HCT116 (cell line): ENCODE data around the gene CD8B2. TPM values are rescaled to one million over a fixed set of nuclear protein-coding genes. Genes with fewer than 3 reads are reported as not detected.

ENCODE experiments used
- ATAC-seq: fragments of 200-7000 bp; cut with Tn5 transposase; 2 replicates; pipeline ENCODE4 v1.9.1; 2020; ENCODE audit warnings: mild to moderate bottlenecking, moderate library complexity
- BruUV-seq: library from RNA; stranded (reverse); fragments of 400-500 nt; replicated peaks from 2 replicates; lab custom pipeline; 2021; lab: Mats Ljungman, UMichigan
- CTCF ChIA-PET: fragments of 300-600 bp; sonication (Branson Sonifier 250); formaldehyde crosslinking; loops from one replicate; lab custom pipeline; 2021; ENCODE audit warnings: antibody characterized with exemption; lab: Charles Lee
- POLR2A ChIA-PET: fragments of 300-600, 350-600 bp; sonication (Branson Sonifier 250); formaldehyde crosslinking; loops from one replicate; lab custom pipeline; 2021; ENCODE audit warnings: antibody characterized with exemption; lab: Charles Lee
- RAD21 ChIA-PET, 2 experiments: fragments of 300-600 bp; sonication (Branson Sonifier 250); formaldehyde crosslinking; loops; one replicate each; lab custom pipeline; 2023; ENCODE audit warnings: low total read pairs in 2 of 2; ENCODE audit not compliant: uncharacterized antibody in 2 of 2, unreplicated experiment in 2 of 2, low non-redundant PET in 1 of 2; lab: Charles Lee
- DNase-seq: peaks from one replicate; pipeline ENCODE4 v3.0.0-alpha.2; 2010; ENCODE audit warnings: low read depth, low spot score
- H2AFZ ChIP-seq: fragments of 200-600 bp; shearing (Covaris generic), sonication (generic); 2 replicates; pipeline ENCODE4 v1.6.1; 2017; ENCODE audit warnings: low read depth, mixed run types, mixed read lengths, antibody characterized with exemption, low read length; ENCODE audit not compliant: poor library complexity, severe bottlenecking
- H3K27ac ChIP-seq: 2 replicates; pipeline ENCODE4 v1.5.1; 2012; ENCODE audit warnings: low read depth, low read length
- H3K27me3 ChIP-seq: fragments of 200-600 bp; sonication (generic); 2 replicates; pipeline ENCODE4 v1.6.1; 2016; ENCODE audit warnings: mixed run types, low read length, mixed read lengths; ENCODE audit not compliant: insufficient read depth
- H3K36me3 ChIP-seq, 2 experiments: fragments of 200-500 bp in 1 of 2; fragments of 200-600 bp in 1 of 2; sonication (Bioruptor generic) in 1 of 2; sonication (generic) in 1 of 2; 2 replicates each; pipeline versions ENCODE4 v1.5.1 to v1.6.1; 2014 to 2016; ENCODE audit warnings: low read length in 2 of 2, inconsistent platforms in 1 of 2, mixed read lengths in 1 of 2, mixed run types in 1 of 2; ENCODE audit not compliant: insufficient read depth in 2 of 2, control insufficient read depth in 1 of 2
- H3K4me1 ChIP-seq, 2 experiments: fragments of 200-600 bp in 1 of 2; sonication (generic) in 1 of 2; 2 replicates each; pipeline versions ENCODE4 v1.5.1 to v1.6.1; 2012 to 2017; ENCODE audit warnings: low read length in 2 of 2, inconsistent platforms in 1 of 2, mild to moderate bottlenecking in 1 of 2, mixed read lengths in 1 of 2, mixed run types in 1 of 2, moderate library complexity in 1 of 2; ENCODE audit not compliant: insufficient read depth in 2 of 2, control insufficient read depth in 1 of 2
- H3K4me2 ChIP-seq: fragments of 200-600 bp; sonication (generic); 2 replicates; pipeline ENCODE4 v1.6.1; 2017; ENCODE audit warnings: mixed run types, low read length, mixed read lengths
- H3K4me3 ChIP-seq, 2 experiments: fragments of 200-600 bp in 1 of 2; sonication (generic) in 1 of 2; replicated peaks in 1 of 2; 2 replicates each; pipeline ENCODE4 v1.5.1; 2011 to 2016; ENCODE audit warnings: low read length in 2 of 2, control low read depth in 1 of 2, low read depth in 1 of 2, mild to moderate bottlenecking in 1 of 2, mixed read lengths in 1 of 2, mixed run types in 1 of 2
- H3K79me2 ChIP-seq: fragments of 200-600 bp; sonication (generic); 2 replicates; pipeline ENCODE4 v1.6.1; 2017; ENCODE audit warnings: mild to moderate bottlenecking, mixed run types, low read length, moderate library complexity, mixed read lengths; ENCODE audit not compliant: insufficient read depth
- H3K9ac ChIP-seq: fragments of 200-600 bp; sonication (generic); 2 replicates; pipeline ENCODE4 v1.6.1; 2016; ENCODE audit warnings: low read length, mixed read lengths
- H3K9me2 ChIP-seq: fragments of 200-600 bp; sonication (generic), shearing (Covaris generic); 2 replicates; pipeline ENCODE4 v1.6.1; 2017; ENCODE audit warnings: mixed run types, mild to moderate bottlenecking, moderate library complexity; ENCODE audit not compliant: insufficient read depth
- H3K9me3 ChIP-seq, 2 experiments: fragments of 200-500 bp in 1 of 2; fragments of 200-600 bp in 1 of 2; sonication (Bioruptor generic) in 1 of 2; sonication (generic) in 1 of 2; 2 replicates each; pipeline ENCODE4 v1.6.1; 2014 to 2017; ENCODE audit warnings: low read length in 2 of 2, mixed read lengths in 2 of 2, inconsistent platforms in 1 of 2, low read depth in 1 of 2, mild to moderate bottlenecking in 1 of 2, mixed run types in 1 of 2, moderate library complexity in 1 of 2; ENCODE audit not compliant: control insufficient read depth in 1 of 2, insufficient read depth in 1 of 2
- H4K20me1 ChIP-seq: fragments of 200-600 bp; sonication (generic), shearing (Covaris generic); 2 replicates; pipeline ENCODE4 v1.6.1; 2017; ENCODE audit warnings: mixed run types, mild to moderate bottlenecking, moderate library complexity; ENCODE audit not compliant: insufficient read depth
- CBX3 ChIP-seq: IDR thresholded peaks from 2 replicates; pipeline ENCODE4 v1.6.1; 2012; ENCODE audit warnings: low read depth
- CEBPB ChIP-seq: IDR thresholded peaks from 2 replicates; pipeline ENCODE4 v1.6.1; 2012; ENCODE audit warnings: low read depth
- EGR1 ChIP-seq: IDR thresholded peaks from 2 replicates; pipeline ENCODE4 v1.6.1; 2012; ENCODE audit warnings: low read depth
- EZH2 ChIP-seq: fragments of 200-600 bp; sonication (generic); IDR thresholded peaks from 2 replicates; pipeline ENCODE4 v1.6.1; 2017; ENCODE audit warnings: antibody characterized with exemption, mixed run types
- EZH2phosphoT487 ChIP-seq: fragments of 200-600 bp; IDR thresholded peaks from 2 replicates; pipeline ENCODE4 v1.6.1; 2018; ENCODE audit warnings: antibody characterized with exemption, borderline replicate concordance
- FOSL1 ChIP-seq: IDR thresholded peaks from 2 replicates; pipeline ENCODE4 v1.6.1; 2012; ENCODE audit warnings: low read depth
- JUND ChIP-seq: IDR thresholded peaks from 2 replicates; pipeline ENCODE4 v1.6.1; 2012
- POLR2A ChIP-seq: IDR thresholded peaks from 2 replicates; pipeline ENCODE4 v1.7.0; 2011; ENCODE audit warnings: borderline replicate concordance; ENCODE audit not compliant: insufficient read depth, insufficient read length; ENCODE audit errors: extremely low read depth
- RAD21 ChIP-seq: IDR thresholded peaks from 2 replicates; pipeline ENCODE4 v1.6.1; 2012; ENCODE audit warnings: low read depth, mild to moderate bottlenecking
- SIN3A ChIP-seq: IDR thresholded peaks from 2 replicates; pipeline ENCODE4 v1.6.1; 2012; ENCODE audit warnings: low read depth
- SP1 ChIP-seq: IDR thresholded peaks from 2 replicates; pipeline ENCODE4 v1.6.1; 2012; ENCODE audit warnings: low read depth
- SRF ChIP-seq: IDR thresholded peaks from 2 replicates; pipeline ENCODE4 v1.6.1; 2012; ENCODE audit warnings: low read depth
- TCF7L2 ChIP-seq: IDR thresholded peaks from 2 replicates; pipeline ENCODE4 v1.7.0; 2011; ENCODE audit warnings: borderline replicate concordance, inconsistent platforms; ENCODE audit not compliant: insufficient read depth, insufficient read length; ENCODE audit errors: extremely low read depth
- YY1 ChIP-seq: IDR thresholded peaks from 2 replicates; pipeline ENCODE4 v1.6.1; 2011; ENCODE audit warnings: low read length, low read depth, moderate library complexity, mild to moderate bottlenecking; ENCODE audit not compliant: insufficient replicate concordance; ENCODE audit errors: extremely low read depth
- ZFX ChIP-seq: fragments of 450-650 bp; IDR thresholded peaks from 2 replicates; pipeline ENCODE4 v1.6.1; 2017
- ZNF274 ChIP-seq: fragments of 200-500 bp; sonication (Bioruptor generic); IDR thresholded peaks from 2 replicates; pipeline ENCODE4 v1.6.1; 2014; ENCODE audit warnings: mild to moderate bottlenecking, low read depth, low read length, inconsistent platforms
- intact Hi-C: fragments of 100-400 bp; cut with micrococcal nuclease; formaldehyde crosslinking; loops from 2 replicates; pipeline ENCODE4 v1.10.0; 2022
- total RNA-seq: library from RNA; stranded (reverse); gene quantifications from one replicate; pipeline ENCODE4 v1.2.1, GENCODE V29; 2021; ENCODE audit not compliant: unreplicated experiment
- TF ChIP-seq, protein P1 (sequence below): IDR thresholded peaks from 2 replicates; pipeline ENCODE4 v1.6.1; 2012
- TF ChIP-seq, protein P2 (sequence below): IDR thresholded peaks from 2 replicates; pipeline ENCODE4 v1.6.1; 2012
- TF ChIP-seq, protein P3 (sequence below): IDR thresholded peaks from 2 replicates; pipeline ENCODE4 v1.6.1; 2011; ENCODE audit warnings: mild to moderate bottlenecking, low read length, moderate library complexity; ENCODE audit not compliant: insufficient replicate concordance; ENCODE audit errors: extremely low read depth
- TF ChIP-seq, protein P4 (sequence below): IDR thresholded peaks from 2 replicates; pipeline ENCODE4 v1.6.1; 2012; ENCODE audit warnings: low read depth

The CD8B2 gene
- total RNA-seq, 1 experiment from 2014 or later = not detected

DNA sequence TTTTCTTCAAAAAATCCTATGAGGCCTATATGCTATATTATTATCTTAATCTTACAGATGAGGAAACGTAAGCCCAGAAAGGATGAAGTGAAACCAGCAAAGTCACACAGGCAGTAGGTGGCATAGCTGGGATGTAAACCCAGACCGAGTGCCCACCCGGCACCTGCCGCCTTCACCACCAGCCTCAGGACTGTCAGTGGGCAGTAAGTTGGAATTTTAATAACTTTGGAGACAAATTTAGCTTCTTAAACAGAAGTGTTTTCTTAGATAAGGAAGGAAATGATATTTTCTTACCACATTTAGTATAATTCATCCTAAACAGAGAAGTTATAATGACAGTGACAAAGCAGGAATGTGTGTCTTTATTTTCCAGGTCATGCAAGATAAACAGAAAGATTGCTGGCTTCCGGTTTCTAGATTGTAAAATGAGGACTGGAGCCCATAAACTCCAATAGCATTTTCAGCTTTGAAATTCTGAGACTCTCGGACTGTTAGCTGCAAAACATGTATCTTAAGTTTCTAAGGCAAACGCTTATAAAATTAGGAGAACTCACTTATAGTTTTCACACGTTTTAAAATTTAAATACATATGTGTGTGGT is 59.3 kb downstream of the CD8B2 start:
- ChIA-PET RAD21 (no interaction called here), POLR2A (no interaction called here), CTCF (no interaction called here)
- ATAC-seq = no peak
- BruUV-seq = no TSS peak
- Histone ChIP-seq H3K4me1 (peaks cover 0 to 4% of the 10 kb centered on the region in 2 experiments; a peak in 1 of 4 replicates), H2AFZ (no peak overlapping the region), H3K9me2 (no peaks in the 10 kb centered on the region), H3K9ac (no peak overlapping the region), H3K4me3 (no peak overlapping the region), H3K79me2 (no peaks in the 10 kb centered on the region), H3K27ac (no peak overlapping the region), H3K27me3 (no peaks in the 10 kb centered on the region), H3K36me3 (no peaks in the 10 kb centered on the region), H4K20me1 (no peaks in the 10 kb centered on the region), H3K9me3 (no peaks in the 10 kb centered on the region), H3K4me2 (no peak overlapping the region)
- DNase-seq = no peak
- TF ChIP-seq CBX3 = no peak
- TF ChIP-seq, protein P1, sequence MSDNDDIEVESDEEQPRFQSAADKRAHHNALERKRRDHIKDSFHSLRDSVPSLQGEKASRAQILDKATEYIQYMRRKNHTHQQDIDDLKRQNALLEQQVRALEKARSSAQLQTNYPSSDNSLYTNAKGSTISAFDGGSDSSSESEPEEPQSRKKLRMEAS = no peak
- TF ChIP-seq YY1 = no peak
- no peak for TF ChIP-seq EZH2
- no peak for TF ChIP-seq CEBPB
- no peak for TF ChIP-seq ZNF274
- TF ChIP-seq EGR1 = no peak
- TF ChIP-seq POLR2A = no peak
- TF ChIP-seq SRF = no peak
- TF ChIP-seq SIN3A = no peak
- no peak for TF ChIP-seq RAD21
- TF ChIP-seq, protein P2, sequence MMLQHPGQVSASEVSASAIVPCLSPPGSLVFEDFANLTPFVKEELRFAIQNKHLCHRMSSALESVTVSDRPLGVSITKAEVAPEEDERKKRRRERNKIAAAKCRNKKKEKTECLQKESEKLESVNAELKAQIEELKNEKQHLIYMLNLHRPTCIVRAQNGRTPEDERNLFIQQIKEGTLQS = no peak
- no peak for TF ChIP-seq SP1
- TF ChIP-seq, protein P3, sequence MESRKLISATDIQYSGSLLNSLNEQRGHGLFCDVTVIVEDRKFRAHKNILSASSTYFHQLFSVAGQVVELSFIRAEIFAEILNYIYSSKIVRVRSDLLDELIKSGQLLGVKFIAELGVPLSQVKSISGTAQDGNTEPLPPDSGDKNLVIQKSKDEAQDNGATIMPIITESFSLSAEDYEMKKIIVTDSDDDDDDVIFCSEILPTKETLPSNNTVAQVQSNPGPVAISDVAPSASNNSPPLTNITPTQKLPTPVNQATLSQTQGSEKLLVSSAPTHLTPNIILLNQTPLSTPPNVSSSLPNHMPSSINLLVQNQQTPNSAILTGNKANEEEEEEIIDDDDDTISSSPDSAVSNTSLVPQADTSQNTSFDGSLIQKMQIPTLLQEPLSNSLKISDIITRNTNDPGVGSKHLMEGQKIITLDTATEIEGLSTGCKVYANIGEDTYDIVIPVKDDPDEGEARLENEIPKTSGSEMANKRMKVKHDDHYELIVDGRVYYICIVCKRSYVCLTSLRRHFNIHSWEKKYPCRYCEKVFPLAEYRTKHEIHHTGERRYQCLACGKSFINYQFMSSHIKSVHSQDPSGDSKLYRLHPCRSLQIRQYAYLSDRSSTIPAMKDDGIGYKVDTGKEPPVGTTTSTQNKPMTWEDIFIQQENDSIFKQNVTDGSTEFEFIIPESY = no peak
- no peak for TF ChIP-seq JUND
- TF ChIP-seq, protein P4, sequence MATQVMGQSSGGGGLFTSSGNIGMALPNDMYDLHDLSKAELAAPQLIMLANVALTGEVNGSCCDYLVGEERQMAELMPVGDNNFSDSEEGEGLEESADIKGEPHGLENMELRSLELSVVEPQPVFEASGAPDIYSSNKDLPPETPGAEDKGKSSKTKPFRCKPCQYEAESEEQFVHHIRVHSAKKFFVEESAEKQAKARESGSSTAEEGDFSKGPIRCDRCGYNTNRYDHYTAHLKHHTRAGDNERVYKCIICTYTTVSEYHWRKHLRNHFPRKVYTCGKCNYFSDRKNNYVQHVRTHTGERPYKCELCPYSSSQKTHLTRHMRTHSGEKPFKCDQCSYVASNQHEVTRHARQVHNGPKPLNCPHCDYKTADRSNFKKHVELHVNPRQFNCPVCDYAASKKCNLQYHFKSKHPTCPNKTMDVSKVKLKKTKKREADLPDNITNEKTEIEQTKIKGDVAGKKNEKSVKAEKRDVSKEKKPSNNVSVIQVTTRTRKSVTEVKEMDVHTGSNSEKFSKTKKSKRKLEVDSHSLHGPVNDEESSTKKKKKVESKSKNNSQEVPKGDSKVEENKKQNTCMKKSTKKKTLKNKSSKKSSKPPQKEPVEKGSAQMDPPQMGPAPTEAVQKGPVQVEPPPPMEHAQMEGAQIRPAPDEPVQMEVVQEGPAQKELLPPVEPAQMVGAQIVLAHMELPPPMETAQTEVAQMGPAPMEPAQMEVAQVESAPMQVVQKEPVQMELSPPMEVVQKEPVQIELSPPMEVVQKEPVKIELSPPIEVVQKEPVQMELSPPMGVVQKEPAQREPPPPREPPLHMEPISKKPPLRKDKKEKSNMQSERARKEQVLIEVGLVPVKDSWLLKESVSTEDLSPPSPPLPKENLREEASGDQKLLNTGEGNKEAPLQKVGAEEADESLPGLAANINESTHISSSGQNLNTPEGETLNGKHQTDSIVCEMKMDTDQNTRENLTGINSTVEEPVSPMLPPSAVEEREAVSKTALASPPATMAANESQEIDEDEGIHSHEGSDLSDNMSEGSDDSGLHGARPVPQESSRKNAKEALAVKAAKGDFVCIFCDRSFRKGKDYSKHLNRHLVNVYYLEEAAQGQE = no peak
- TF ChIP-seq EZH2phosphoT487 = no peak
- no peak for TF ChIP-seq ZFX
- TF ChIP-seq TCF7L2 = no peak
- no peak for TF ChIP-seq FOSL1
- intact Hi-C loops = no loop called here
